HG02970 (cell line): Measurements from ENCODE around the gene SAMD4B.
A peak's percentile ranks its signal among the peaks of the same experiment; 100 is the strongest.

Source experiments
- ATAC-seq: cut with Tn5 transposase; IDR thresholded peaks from one replicate; pipeline ENCODE4 v1.9.1; 2021; ENCODE audit warnings: mild to moderate bottlenecking, moderate library complexity, moderate number of reproducible peaks; ENCODE audit not compliant: unreplicated experiment, low FRiP score

SAMD4B gene, protein sequence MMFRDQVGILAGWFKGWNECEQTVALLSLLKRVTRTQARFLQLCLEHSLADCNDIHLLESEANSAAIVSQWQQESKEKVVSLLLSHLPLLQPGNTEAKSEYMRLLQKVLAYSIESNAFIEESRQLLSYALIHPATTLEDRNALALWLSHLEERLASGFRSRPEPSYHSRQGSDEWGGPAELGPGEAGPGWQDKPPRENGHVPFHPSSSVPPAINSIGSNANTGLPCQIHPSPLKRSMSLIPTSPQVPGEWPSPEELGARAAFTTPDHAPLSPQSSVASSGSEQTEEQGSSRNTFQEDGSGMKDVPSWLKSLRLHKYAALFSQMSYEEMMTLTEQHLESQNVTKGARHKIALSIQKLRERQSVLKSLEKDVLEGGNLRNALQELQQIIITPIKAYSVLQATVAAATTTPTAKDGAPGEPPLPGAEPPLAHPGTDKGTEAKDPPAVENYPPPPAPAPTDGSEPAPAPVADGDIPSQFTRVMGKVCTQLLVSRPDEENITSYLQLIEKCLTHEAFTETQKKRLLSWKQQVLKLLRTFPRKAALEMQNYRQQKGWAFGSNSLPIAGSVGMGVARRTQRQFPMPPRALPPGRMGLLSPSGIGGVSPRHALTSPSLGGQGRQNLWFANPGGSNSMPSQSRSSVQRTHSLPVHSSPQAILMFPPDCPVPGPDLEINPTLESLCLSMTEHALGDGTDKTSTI

DNA sequence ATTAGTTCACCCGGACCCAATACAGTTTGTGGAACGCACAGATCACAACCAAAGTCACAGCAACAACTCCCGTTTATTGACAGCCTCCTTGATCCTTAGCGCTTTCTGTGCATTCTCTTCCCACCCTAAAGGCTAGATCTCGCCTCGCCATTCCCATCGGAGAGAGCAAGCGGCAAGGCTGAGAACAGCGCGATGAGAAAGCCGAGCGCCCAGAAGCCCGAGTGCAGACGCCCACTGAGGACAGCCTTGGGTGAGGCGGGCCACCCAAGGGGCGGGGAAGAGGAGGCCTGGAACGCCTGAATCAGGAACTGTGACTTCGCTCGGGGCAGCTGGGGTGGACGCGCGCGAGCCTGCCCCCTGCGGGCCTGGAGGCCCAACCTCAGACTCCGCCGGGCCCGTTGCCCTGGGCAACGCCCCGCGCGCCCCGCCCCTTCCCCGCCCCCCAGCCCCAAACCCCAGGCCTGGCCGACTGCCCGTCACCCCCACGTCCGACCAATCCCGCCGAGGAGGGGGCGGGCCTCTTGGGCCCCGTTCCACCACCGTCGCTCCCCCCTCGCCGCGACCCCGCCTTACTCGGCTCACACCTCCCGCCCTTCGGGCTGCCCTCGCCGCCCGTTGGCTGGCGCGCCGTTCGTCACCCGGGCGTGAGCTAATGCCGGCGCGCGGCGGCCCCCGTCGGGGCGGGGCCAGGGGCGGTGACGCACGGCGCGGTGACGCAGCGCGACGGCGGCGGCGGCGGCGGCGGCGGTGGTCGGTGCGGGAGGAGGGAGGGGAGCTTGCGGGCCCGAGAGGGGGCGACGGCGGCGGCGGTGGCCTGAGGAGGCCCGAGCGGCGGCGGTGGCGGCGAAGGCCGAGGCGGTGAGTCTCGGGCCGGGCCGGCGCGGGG is at the start of gene SAMD4B:
TSS of gene SAMD4B (plus strand) at position 703 of the 886 bp plus-strand sequence. CDS start 14,473 bp downstream, outside the sequence.
- peak; percentile 93 for ATAC-seq

DNA sequence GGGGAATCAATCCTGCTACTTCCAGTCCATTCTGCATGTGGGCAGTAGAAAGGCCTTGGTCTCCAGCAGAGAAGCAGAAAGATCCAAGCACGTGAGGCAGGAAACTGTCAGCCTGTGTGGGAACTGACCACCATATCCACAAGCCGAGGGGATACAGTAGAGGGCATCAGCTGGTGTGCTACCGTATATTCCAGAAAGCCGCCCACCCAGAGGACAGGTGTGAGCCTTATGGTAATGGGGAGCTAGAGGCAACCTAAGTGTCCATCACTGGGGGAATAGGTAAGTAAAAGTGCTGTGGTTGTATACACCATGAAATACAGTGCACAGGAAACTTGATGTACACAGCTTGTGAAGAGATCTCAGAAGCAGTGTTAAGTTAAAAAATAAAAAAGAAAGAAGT is 48.8 kb upstream of the SAMD4B start:
- ATAC-seq, result no peak

DNA sequence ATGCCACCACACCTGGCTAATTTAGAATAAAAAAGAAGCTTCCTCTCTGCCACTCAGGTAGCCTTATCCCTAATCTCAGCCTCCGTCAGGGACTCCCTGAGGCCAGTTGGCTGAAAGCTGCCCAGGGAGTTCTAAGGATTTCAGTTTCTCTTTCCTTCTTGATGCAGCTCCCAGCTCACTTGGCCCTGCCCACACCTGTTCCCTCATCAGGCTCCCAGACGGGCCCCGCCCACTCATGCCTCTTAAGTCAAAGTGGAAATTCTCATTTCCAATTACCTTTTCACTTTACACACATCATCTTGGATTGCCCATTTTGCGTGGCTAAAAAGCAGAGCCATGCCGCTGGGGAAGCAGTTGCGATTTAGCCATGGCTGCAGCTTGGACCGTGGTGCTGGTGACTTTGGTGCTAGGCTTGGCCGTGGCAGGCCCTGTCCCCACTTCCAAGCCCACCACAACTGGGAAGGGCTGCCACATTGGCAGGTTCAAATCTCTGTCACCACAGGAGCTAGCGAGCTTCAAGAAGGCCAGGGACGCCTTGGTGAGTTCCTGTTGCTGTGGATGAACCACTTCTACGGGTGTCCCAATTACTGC is 46.1 kb upstream of the SAMD4B start, which contains the start of gene IFNL1:
TSS of gene IFNL1 (plus strand) at position 353 of the 591 bp plus-strand sequence. CDS start at position 368, 15 bp downstream.
- no peak for ATAC-seq

DNA sequence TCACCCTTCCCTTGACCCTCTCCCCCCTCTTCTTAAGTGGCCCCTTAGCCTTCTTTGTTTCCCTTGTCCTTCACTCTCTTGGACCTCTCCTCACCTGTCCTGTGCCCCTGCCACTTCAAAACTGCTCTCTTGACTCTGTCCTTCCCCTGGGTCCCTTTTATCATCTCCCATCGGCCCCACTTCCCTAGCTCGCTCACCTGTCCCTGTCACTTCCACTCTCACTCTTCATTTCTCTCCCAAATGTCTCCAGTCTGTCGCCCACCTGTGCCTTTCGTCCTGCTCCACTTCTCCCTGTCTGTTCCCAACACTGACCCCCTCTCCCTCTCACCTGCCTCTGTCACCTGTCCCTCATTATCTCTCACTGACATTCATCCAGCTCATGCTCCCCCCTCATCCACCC is 45.3 kb upstream of the SAMD4B start:
- no peak for ATAC-seq

DNA sequence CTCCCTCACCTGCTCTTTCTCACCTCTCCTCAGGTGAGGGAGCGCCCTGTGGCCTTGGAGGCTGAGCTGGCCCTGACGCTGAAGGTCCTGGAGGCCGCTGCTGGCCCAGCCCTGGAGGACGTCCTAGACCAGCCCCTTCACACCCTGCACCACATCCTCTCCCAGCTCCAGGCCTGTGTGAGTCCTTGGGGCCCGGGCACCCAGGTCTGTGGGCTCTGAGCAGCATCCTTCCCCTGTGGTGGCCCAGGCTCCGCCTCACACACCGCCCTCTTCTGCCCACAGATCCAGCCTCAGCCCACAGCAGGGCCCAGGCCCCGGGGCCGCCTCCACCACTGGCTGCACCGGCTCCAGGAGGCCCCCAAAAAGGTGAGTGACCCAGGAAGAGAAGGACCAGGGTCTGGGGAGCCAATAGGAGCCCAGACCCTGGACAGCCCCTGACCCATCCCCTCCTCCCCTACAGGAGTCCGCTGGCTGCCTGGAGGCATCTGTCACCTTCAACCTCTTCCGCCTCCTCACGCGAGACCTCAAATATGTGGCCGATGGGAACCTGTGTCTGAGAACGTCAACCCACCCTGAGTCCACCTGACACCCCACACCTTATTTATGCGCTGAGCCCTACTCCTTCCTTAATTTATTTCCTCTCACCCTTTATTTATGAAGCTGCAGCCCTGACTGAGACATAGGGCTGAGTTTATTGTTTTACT is 44.1 kb upstream of the SAMD4B start:
- no peak for ATAC-seq

DNA sequence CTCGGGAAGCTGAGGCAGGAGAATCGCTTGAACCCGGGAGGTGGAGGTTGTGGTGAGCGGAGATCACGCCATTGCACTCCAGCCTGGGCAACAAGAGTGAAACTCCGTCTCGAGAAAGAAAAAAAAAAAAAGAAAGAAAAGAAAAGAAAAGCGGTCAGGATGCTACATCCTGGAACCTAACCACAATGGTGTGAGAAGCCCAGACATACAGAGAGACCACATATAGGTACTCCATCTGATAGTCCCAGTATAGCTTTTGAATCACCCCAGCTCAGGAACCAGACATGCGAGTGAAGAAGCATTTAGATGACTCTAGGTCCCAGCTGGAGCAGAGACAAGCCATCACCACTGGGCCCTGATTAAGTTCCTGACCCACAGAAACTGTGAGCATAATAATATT is 42.8 kb upstream of the SAMD4B start:
- ATAC-seq, result no peak

DNA sequence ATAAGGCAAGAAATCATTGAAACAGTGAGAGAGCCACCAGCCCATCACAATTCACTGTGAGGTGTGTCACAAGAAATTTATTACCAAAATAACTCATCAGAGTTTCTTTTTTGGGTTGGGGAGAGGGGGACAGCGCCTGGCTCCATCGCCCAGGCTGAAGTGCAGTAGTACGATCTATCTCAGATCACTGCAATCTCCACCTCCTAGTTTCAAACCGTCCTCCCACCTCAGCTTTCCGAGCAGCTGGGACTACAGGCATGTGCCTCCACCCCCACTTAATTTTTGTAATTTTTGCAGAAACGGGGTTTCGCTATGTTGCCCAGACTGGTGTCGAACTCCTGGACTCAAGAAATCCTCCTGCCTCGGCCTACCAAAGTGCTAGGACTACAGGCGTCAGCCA is 42.4 kb upstream of the SAMD4B start:
- ATAC-seq, result no peak

DNA sequence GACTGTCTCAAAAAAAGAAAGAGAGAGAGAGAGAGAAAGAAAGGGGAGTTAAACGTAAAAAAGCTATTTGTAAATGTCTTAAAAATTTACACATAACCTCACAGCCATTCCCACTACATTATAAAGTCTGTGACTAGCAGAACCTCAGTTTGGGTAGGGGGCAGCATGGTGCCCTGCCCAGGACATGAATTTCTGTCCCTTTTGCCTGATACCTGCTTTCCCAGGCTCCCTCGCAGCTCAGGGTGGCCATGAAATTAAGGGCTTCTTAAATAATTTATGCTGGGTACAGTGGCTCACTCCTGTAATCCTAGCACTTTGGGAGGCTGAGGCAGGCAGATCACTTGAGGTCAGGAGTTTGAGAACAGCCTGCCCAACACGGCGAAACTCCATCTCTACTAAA is 41.2 kb upstream of the SAMD4B start:
- no peak for ATAC-seq

DNA sequence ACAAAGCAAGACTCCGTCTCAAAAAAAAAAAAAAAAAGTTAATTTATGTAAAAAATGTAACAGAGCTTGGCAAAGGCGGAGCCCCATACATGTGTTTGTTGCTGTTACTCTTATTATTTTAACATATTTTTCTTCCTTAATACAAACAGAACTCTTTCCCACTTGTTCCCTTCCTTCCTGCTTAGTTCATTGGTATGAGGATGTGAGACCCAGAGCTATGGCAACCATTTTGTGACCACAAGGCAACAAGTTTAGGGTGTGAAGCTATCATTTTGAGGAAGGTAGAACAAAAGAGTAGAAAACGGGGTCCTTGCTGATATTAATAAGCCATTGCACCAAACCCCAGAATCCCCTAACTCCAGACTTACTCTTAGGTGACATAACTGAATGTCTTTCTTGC is 40.7 kb upstream of the SAMD4B start:
- no peak for ATAC-seq

DNA sequence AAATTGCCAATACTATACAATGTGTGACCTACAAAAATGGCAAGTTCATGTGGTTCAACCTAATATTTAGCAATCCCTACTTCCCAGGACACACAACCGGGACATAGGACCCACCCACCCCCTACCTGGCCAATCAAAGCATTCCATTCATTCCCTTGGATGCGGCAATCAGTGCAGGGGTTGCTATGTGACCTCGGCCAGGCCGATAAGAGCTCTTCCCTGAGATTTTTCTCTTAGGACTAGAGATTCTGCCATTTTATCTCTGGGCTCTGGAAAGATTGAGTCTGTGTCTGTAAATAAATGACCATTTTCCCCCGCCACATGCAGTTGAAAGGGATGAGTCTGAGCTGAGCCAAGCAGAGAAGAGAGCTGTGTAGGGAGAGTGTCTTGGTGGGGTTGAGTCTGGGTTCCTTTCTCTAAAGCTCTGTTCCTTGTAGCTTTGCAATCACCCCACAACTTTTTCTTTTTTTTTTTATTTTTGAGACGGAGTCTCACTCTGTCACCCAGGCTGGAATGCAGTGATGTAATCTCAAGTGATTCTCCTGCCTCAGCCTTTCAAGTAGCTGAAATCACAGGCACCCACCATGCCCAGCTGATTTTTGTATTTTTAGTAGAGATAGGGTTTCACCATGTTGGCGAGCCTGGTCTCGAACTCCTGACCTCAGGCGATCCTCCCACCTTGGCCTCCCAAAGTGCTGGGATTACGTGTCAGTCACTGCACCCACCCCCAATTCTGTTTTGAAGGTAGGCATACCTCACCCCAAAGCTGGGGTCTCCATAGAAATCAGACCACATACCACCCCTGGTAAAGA is 38.6 kb upstream of the SAMD4B start:
- no peak for ATAC-seq

DNA sequence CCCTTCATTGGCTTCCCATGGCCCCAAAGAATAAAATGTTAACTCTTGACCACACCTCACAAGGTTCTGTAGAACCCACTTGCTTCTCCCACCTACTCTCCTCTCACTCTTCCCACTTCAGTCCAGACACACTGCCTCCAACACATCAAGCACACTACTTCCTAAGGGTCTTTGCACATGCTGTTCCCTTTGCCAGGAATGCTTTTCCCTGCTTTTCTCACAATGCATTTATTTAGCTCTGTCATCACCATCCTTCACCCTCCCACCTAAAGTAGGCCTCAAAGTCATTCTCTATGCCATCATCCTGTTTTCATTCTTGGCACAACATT is 38.1 kb upstream of the SAMD4B start:
- no peak for ATAC-seq

DNA sequence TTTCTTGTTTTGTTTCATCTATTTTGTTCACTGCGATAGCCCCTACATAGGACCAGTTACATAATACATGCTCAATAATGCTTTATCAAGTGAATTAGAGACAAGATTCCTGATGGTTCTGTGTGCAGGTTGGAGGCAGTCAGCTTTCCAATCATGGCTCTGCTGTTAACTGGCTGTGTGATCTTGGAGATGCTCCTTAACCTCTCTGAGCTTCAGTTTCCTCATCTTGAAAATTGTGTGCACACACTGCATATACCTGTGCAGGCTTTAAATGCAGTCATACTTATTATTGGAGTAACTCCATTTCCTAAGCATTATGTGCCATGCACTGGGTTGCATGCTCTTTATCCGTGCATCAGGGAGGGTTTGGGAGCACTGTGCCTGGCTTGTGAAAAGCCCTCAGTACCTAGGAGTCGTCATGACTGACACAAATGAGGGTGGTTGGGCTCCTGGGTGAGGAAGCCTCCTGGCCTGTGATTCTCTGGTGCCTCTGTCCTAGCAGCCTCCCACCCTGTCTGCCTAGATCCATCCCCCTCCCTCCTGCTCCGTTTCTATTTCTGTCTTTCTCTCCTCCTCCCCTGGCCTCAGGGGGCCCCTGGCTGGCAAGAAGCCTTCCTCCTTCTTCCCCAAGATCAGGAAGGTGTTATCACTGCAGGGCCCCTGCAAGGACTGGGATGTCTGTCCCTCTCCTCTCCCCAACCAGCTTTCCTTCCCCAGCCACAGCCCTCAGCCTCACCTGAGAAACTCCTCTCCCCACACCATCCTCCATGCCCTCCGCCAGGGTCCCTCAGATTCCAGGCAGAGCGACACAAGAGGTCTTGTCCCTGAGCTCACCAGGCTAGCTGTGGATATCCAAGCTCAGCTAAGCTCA is 37.3 kb upstream of the SAMD4B start:
- ATAC-seq, result no peak

DNA sequence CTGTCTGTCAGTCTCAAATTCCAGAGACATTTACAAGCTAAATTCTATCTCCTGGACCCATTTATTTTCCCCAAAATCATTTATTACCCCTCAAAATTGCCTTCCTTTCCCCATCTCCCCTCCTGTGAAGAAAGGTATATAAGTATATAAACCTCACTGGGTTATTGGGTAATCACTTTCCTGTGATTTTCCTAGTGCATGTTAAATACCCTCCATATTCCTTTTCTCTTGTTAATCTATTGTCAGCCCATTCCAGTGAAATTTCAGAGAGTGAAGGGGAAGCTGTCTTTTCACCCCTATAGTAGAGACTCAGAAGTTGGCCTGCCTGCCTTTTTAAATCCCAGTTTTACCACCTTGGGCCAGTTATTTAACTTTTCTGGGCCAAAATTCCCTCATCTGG is 36.1 kb upstream of the SAMD4B start:
- ATAC-seq, result no peak

DNA sequence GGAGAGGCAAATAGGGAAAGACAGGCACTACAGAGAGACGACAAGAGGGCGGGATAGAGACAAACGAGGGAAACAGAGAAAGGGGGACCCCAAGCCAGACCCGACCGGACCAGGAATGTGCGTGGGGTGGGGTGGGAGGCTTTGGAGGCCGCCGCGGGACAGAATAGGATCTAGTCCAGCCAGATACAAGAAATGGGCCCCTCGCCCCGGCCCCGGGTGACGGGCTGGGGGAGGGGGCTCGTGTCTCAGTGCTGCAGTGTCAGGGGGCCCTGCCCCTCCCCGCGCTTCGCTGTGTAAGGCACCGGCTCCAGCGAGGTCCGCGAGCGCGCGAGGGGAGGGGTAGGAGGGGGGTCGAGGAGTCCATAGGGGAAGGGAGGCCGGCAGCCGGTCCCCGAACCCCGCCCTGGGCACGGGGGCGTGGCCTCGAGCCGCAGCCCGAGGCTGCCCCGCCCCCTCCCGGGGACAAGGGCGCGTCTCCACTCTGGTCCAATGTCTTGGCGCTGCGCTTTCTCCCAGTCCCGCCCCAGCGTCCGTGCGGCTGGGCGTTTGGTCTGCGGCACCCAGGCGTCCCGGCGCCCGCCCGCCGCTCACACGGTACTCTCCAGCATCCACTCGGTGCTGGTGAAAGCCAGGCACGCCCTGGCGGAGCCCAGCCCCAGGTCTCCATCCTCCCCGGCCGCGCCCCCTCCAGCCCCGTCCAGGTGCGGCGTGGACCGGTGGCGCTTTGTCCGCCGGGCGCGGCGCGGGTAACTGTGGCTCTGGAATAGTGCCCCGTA is 35.0 kb upstream of the SAMD4B start:
- no peak for ATAC-seq

DNA sequence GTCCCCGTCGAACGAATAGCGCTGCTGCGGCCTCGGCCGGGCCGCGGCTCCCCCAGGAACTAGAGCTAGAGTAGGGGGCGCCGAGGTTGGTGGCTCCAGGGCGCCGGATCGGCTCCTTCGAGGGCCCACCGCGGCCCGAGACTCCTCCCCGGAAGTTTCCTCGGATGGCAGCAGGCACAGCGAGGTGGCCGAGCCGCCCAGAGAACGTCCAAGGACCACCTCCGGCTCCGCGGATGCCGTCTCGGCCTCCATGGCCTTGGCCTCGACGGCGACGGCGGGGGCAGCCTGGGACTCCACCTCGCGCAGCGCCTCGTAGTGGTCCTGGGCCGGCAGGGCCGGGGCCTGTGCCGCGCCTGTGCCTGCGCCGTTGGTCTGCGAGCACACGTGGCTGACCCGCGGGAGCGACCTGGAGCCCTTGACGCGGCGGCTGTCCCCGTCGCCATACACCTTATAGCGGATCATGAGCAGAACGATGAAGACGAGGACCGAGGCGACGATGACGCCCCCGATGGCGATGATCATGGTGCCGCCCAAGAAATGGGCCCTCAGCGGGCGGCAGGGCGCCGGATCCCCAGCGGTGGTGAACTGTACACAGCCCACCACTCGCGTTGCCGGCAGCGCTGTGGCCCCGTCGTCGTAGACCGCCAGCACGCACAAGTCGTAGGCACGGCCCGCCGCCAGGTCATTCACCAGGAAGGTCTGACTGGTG is 34.2 kb upstream of the SAMD4B start:
- ATAC-seq, result no peak

DNA sequence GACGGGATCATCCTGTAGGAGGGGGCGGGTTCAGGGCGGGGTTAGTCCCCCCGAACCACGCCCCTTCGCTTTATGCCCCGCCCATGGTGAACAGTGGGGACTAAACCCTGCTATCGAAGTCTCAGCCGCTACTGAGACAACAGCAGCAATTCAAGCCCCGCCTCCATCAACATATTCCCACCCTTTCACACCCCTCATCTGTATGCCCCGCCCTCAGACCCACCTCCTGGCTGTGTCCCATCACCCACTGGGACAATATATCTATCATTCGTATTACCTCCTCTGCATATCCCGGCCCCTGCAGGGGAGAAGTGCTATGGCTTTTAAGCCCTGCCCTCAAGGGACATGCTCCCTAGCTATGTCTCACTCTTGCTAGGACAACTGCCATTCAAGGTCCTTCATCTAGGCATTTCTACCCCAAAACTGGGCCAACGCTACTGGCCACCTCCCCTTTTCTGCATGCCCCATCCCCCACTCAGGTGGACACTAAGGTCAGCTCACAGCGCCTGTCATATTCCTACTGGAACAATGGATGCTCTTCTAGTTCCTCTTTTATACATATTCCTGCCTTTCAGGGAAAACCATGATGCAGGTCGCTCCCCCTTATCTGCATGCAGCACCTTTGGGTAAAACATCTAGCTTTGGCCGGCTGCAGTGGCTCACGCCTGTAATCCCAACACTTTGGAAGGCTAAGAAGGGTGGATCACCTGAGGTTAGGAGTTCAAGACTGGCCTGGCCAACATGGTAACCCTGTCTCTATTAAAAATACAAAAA is 33.5 kb upstream of the SAMD4B start:
- no peak for ATAC-seq
